Measurements from ENCODE around the gene MAPKBP1. TPM values are rescaled to one million over a fixed set of nuclear protein-coding genes. Genes with fewer than 3 reads are reported as not detected.

MAPKBP1 gene
- polyA plus RNA-seq, 3 donors = 0.76 to 8.6 (median 1.1) TPM

DNA sequence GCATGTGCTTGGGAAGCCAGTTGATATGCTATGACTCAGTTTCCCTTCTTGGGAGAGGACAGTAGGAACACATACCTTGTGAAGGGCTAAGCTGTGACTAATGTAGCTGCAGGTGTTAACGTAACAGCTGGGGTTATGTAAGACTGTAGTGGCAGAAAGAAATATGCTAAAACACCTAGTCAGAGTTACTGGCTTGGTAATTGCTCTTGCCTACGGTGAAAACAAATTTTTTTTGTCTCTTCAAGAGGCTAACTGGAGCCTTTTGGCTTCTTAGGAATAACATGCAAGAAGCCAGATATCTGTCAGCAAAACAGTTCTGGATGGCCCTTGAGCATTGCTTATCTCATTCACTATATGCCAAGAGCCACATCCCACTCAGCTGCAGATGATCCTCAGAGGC, 1.4 kb downstream of the MAPKBP1 start:
- H3K4me3 Mint-ChIP-seq = no peak overlapping the region
- H3K36me3 Mint-ChIP-seq = peaks cover 15 to 19% of the 10 kb centered on the region in 2 donors
- Histone ChIP-seq H3K36me3 (replicated peaks in 1 of 2; ENCODE audit: control insufficient read depth in 1 of 2, insufficient read depth in 2 of 2, low read length in 2 of 2) (no peaks in the 10 kb centered on the region), H3K4me3 (replicated peaks in 1 of 3; ENCODE audit: low read depth in 2 of 3, low read length in 3 of 3) (peak overlapping the region in 1 of 3 experiments; percentile 89), H2AFZ (ENCODE audit: insufficient read depth, low read depth, low read length, poor library complexity, severe bottlenecking) (no peak overlapping the region), H3K27ac (ENCODE audit: low read depth in 1 of 2, low read length in 2 of 2) (peak overlapping the region in 1 of 2 donors; percentile 81), H3K4me2 (replicated peaks; ENCODE audit: extremely low read depth, low read length, poor library complexity, severe bottlenecking) (peak overlapping the region; percentile 94), H4K20me1 (ENCODE audit: insufficient read depth, low read length) (peaks cover 4% of the 10 kb centered on the region), H3K27me3 (ENCODE audit: control insufficient read depth in 2 of 2, insufficient read depth in 2 of 2, low read length in 2 of 2) (no peaks in the 10 kb centered on the region), H3K9me3 (replicated peaks in 1 of 2; ENCODE audit: control insufficient read depth in 1 of 2, insufficient read depth in 1 of 2, low read length in 2 of 2) (no peaks in the 10 kb centered on the region), H3K9ac (ENCODE audit: insufficient read depth, low read length, poor library complexity, severe bottlenecking) (no peak overlapping the region), H3K79me2 (ENCODE audit: insufficient read depth, low read length) (peaks cover 12% of the 10 kb centered on the region), H3K4me1 (ENCODE audit: control insufficient read depth in 1 of 2, insufficient read depth in 2 of 2, low read length in 2 of 2) (peaks cover 28 to 32% of the 10 kb centered on the region in 2 donors)
- intact Hi-C loops (cut with micrococcal nuclease) = no loop called here
- peaks cover 44% of the 10 kb centered on the region for H3K4me1 Mint-ChIP-seq
- H3K27ac Mint-ChIP-seq = no peak overlapping the region
- WGBS (ENCODE audit: insufficient coverage) = 60% methylated on average over 1 of the region's 2 CpGs
- H3K9me3 Mint-ChIP-seq = no peaks in the 10 kb centered on the region
- TF ChIP-seq, protein P1, sequence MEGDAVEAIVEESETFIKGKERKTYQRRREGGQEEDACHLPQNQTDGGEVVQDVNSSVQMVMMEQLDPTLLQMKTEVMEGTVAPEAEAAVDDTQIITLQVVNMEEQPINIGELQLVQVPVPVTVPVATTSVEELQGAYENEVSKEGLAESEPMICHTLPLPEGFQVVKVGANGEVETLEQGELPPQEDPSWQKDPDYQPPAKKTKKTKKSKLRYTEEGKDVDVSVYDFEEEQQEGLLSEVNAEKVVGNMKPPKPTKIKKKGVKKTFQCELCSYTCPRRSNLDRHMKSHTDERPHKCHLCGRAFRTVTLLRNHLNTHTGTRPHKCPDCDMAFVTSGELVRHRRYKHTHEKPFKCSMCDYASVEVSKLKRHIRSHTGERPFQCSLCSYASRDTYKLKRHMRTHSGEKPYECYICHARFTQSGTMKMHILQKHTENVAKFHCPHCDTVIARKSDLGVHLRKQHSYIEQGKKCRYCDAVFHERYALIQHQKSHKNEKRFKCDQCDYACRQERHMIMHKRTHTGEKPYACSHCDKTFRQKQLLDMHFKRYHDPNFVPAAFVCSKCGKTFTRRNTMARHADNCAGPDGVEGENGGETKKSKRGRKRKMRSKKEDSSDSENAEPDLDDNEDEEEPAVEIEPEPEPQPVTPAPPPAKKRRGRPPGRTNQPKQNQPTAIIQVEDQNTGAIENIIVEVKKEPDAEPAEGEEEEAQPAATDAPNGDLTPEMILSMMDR (IDR thresholded peaks at IDR 0.05) = no peak
- DNase-seq = peak in 1 of 3 donors; percentile 10
- H3K27me3 Mint-ChIP-seq (ENCODE audit: low read depth in 3 of 3) = no peaks in the 10 kb centered on the region

DNA sequence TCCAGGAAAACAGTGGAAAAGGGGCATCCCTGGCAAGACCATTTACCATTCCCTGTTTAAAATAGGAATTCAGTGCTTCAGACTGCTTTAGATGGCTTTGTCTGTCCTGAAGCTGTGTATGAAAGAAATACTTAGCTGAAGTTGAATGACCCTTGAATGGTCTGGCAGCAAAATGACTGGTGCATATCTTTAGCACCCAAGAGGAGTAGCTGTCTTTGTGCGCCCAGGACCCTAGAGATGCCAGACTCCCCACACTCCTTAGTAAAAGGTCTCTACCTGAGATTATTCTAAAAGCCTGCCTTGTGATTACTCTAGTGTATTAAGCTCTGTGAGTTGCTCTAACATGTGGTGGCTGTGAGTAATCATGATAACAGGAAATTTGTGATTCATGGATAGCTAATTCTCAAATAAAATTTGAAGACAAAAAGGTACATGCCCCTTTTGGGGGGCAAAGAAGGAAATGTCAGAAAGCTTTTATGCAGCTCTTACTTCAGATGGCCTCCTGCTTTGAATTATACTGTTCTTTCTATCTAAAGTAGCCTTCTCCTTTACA, 3.2 kb downstream of the MAPKBP1 start:
- Histone ChIP-seq H3K4me1 (ENCODE audit: control insufficient read depth in 1 of 2, insufficient read depth in 2 of 2, low read length in 2 of 2) (peaks cover 28 to 32% of the 10 kb centered on the region in 2 donors), H3K9me3 (replicated peaks in 1 of 2; ENCODE audit: control insufficient read depth in 1 of 2, insufficient read depth in 1 of 2, low read length in 2 of 2) (no peaks in the 10 kb centered on the region), H3K36me3 (replicated peaks in 1 of 2; ENCODE audit: control insufficient read depth in 1 of 2, insufficient read depth in 2 of 2, low read length in 2 of 2) (no peaks in the 10 kb centered on the region), H3K27me3 (ENCODE audit: control insufficient read depth in 2 of 2, insufficient read depth in 2 of 2, low read length in 2 of 2) (no peaks in the 10 kb centered on the region), H4K20me1 (ENCODE audit: insufficient read depth, low read length) (peaks cover 4% of the 10 kb centered on the region), H3K9ac (ENCODE audit: insufficient read depth, low read length, poor library complexity, severe bottlenecking) (no peak overlapping the region), H3K27ac (ENCODE audit: low read depth in 1 of 2, low read length in 2 of 2) (no peak overlapping the region), H2AFZ (ENCODE audit: insufficient read depth, low read depth, low read length, poor library complexity, severe bottlenecking) (no peak overlapping the region), H3K4me3 (replicated peaks in 1 of 3; ENCODE audit: low read depth in 2 of 3, low read length in 3 of 3) (no peak overlapping the region), H3K4me2 (replicated peaks; ENCODE audit: extremely low read depth, low read length, poor library complexity, severe bottlenecking) (no peak overlapping the region), H3K79me2 (ENCODE audit: insufficient read depth, low read length) (peaks cover 12% of the 10 kb centered on the region)
- DNase-seq = no peak
- no peak overlapping the region for H3K27ac Mint-ChIP-seq
- intact Hi-C loops (cut with micrococcal nuclease) = no loop called here
- H3K9me3 Mint-ChIP-seq = no peaks in the 10 kb centered on the region
- WGBS (ENCODE audit: insufficient coverage) = no CpG with 5 or more reads among the region's 1 CpG
- H3K4me1 Mint-ChIP-seq = peaks cover 48% of the 10 kb centered on the region
- H3K27me3 Mint-ChIP-seq (ENCODE audit: low read depth in 3 of 3) = no peaks in the 10 kb centered on the region
- H3K4me3 Mint-ChIP-seq = no peak overlapping the region
- TF ChIP-seq, protein P1 (IDR thresholded peaks at IDR 0.05) = no peak
- peaks cover 12 to 16% of the 10 kb centered on the region in 2 donors for H3K36me3 Mint-ChIP-seq

Measured in CD14-positive monocyte (primary cell).